MM.1S (cell line): ENCODE measurements around the gene PSRC1.

ENCODE experiments used
- DNase-seq: peaks from one replicate; pipeline ENCODE4 v3.0.0-alpha.2; 2015
- H2AFZ ChIP-seq: fragments of 300-600 bp; sonication (generic); 2 replicates; pipeline ENCODE4 v1.6.0; 2016; ENCODE audit warnings: antibody characterized with exemption, low read length
- H3F3A ChIP-seq: fragments of 300-600 bp; sonication (generic); 2 replicates; pipeline ENCODE4 v1.6.1; 2016; ENCODE audit warnings: mild to moderate bottlenecking, antibody characterized with exemption, low read length, moderate library complexity, mixed read lengths; ENCODE audit not compliant: insufficient read depth
- H3K27ac ChIP-seq: fragments of 300-600 bp; sonication (generic); 2 replicates; pipeline ENCODE4 v1.5.1; 2016; ENCODE audit warnings: mild to moderate bottlenecking, low read length
- H3K27me3 ChIP-seq: fragments of 300-600 bp; sonication (generic); replicated peaks from 2 replicates; pipeline ENCODE4 v1.6.0; 2016; ENCODE audit warnings: low read length; ENCODE audit not compliant: insufficient read depth
- H3K36me3 ChIP-seq: fragments of 300-600 bp; sonication (generic); replicated peaks from 2 replicates; pipeline ENCODE4 v1.6.1; 2016; ENCODE audit warnings: mild to moderate bottlenecking, low read length, mixed read lengths; ENCODE audit not compliant: insufficient read depth
- H3K4me1 ChIP-seq: fragments of 300-600 bp; sonication (generic); 2 replicates; pipeline ENCODE4 v1.6.1; 2016; ENCODE audit warnings: low read length, mixed read lengths
- H3K4me2 ChIP-seq: fragments of 300-600 bp; sonication (generic); 2 replicates; pipeline ENCODE4 v1.6.0; 2016; ENCODE audit warnings: low read depth, low read length
- H3K4me3 ChIP-seq: fragments of 300-600 bp; sonication (generic); 2 replicates; pipeline ENCODE4 v1.5.1; 2016; ENCODE audit warnings: low read length, mixed read lengths
- H3K79me2 ChIP-seq: fragments of 300-600 bp; sonication (generic); 2 replicates; pipeline ENCODE4 v1.6.1; 2016; ENCODE audit warnings: mixed run types, low read length, mixed read lengths
- H3K9ac ChIP-seq: fragments of 300-600 bp; sonication (generic); 2 replicates; pipeline ENCODE4 v1.6.1; 2016; ENCODE audit warnings: low read length, mixed read lengths
- H3K9me2 ChIP-seq: fragments of 300-600 bp; sonication (generic); replicated peaks from 2 replicates; pipeline ENCODE4 v1.6.1; 2016; ENCODE audit warnings: mild to moderate bottlenecking, low read length, mixed read lengths; ENCODE audit not compliant: insufficient read depth
- H3K9me3 ChIP-seq: fragments of 300-600 bp; sonication (generic); replicated peaks from 2 replicates; pipeline ENCODE4 v1.6.1; 2016; ENCODE audit warnings: mild to moderate bottlenecking, low read length, mixed read lengths; ENCODE audit not compliant: insufficient read depth
- H4K20me1 ChIP-seq: fragments of 300-600 bp; sonication (generic); 2 replicates; pipeline ENCODE4 v1.6.1; 2016; ENCODE audit warnings: mild to moderate bottlenecking, low read length, moderate library complexity, mixed read lengths; ENCODE audit not compliant: insufficient read depth
- CTCF ChIP-seq: fragments of 300-600 bp; sonication (generic); IDR thresholded peaks from 2 replicates; pipeline ENCODE4 v1.5.1; 2016; ENCODE audit warnings: antibody characterized with exemption, low read length, mixed read lengths
- EZH2 ChIP-seq: fragments of 300-600 bp; sonication (generic); optimal IDR thresholded peaks from 2 replicates; pipeline ENCODE3; 2017; ENCODE audit warnings: low read depth, mild to moderate bottlenecking, antibody characterized with exemption, low read length, mixed read lengths
- EZH2phosphoT487 ChIP-seq: fragments of 300-600 bp; sonication (generic); IDR thresholded peaks from 2 replicates; pipeline ENCODE4 v1.6.1; 2018; ENCODE audit warnings: antibody characterized with exemption, low read length

PSRC1 gene

GRCh38 chr1:109253803-109254620 lies 28.9 kb downstream of the PSRC1 start:
- no peaks in the 10 kb centered on the region for H3K9me3 ChIP-seq
- no peaks in the 10 kb centered on the region for H3F3A ChIP-seq
- no peak overlapping the region for H3K4me2 ChIP-seq
- no peaks in the 10 kb centered on the region for H3K27me3 ChIP-seq
- no peaks in the 10 kb centered on the region for H3K4me1 ChIP-seq
- H3K27ac ChIP-seq, result no peak overlapping the region
- H3K36me3 ChIP-seq, result no peaks in the 10 kb centered on the region
- H3K79me2 ChIP-seq, result no peaks in the 10 kb centered on the region
- no peaks in the 10 kb centered on the region for H3K9me2 ChIP-seq
- H3K9ac ChIP-seq, result no peak overlapping the region
- TF ChIP-seq CTCF (no peak), EZH2 (no peak), EZH2phosphoT487 (no peak)
- no peaks in the 10 kb centered on the region for H4K20me1 ChIP-seq
- H3K4me3 ChIP-seq, result no peak overlapping the region
- H2AFZ ChIP-seq, result no peak overlapping the region
- DNase-seq, result no peak

DNA sequence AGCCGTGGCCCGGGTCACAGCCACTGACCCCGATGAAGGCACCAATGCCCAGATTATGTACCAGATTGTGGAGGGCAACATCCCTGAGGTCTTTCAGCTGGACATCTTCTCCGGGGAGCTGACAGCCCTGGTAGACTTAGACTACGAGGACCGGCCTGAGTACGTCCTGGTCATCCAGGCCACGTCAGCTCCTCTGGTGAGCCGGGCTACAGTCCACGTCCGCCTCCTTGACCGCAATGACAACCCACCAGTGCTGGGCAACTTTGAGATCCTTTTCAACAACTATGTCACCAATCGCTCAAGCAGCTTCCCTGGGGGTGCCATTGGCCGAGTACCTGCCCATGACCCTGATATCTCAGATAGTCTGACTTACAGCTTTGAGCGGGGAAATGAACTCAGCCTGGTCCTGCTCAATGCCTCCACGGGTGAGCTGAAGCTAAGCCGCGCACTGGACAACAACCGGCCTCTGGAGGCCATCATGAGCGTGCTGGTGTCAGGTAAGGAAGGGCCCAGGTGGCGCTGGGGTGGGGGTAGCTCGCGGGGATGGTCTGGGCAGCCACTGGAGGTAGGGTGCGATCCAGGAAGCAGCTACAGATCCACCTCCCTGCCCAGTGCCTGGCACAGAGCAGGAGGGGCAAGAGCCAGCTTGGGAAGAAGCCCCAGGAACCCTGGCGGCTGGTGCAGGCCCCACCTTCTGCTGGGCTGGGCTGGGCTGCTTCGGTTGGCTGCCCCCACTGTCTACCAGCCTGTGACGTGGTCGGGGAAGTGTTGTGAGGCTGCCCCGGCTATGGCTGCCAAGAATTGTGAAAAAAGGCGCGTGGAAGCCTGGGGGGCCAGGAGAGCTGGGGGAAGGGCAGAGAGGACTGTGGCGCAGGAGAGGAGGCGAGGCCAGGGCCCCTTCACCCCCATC lies 29.8 kb downstream of the PSRC1 start:
- H2AFZ ChIP-seq, result no peak overlapping the region
- H3K9ac ChIP-seq, result no peak overlapping the region
- H3K9me2 ChIP-seq, result no peaks in the 10 kb centered on the region
- no peak for TF ChIP-seq CTCF
- TF ChIP-seq EZH2, result no peak
- TF ChIP-seq EZH2phosphoT487, result no peak
- H3F3A ChIP-seq, result no peaks in the 10 kb centered on the region
- DNase-seq, result no peak
- no peaks in the 10 kb centered on the region for H3K9me3 ChIP-seq
- no peak overlapping the region for H3K4me2 ChIP-seq
- no peaks in the 10 kb centered on the region for H3K27me3 ChIP-seq
- no peaks in the 10 kb centered on the region for H3K79me2 ChIP-seq
- H4K20me1 ChIP-seq, result no peaks in the 10 kb centered on the region
- no peaks in the 10 kb centered on the region for H3K4me1 ChIP-seq
- no peak overlapping the region for H3K4me3 ChIP-seq
- no peak overlapping the region for H3K27ac ChIP-seq
- no peaks in the 10 kb centered on the region for H3K36me3 ChIP-seq

GRCh38 chr1:109252167-109252892 lies 30.6 kb downstream of the PSRC1 start:
- no peaks in the 10 kb centered on the region for H3K36me3 ChIP-seq
- H3K79me2 ChIP-seq, result no peaks in the 10 kb centered on the region
- no peak overlapping the region for H3K4me3 ChIP-seq
- no peaks in the 10 kb centered on the region for H4K20me1 ChIP-seq
- no peaks in the 10 kb centered on the region for H3K4me1 ChIP-seq
- no peak overlapping the region for H3K4me2 ChIP-seq
- no peaks in the 10 kb centered on the region for H3F3A ChIP-seq
- H3K27ac ChIP-seq, result no peak overlapping the region
- no peaks in the 10 kb centered on the region for H3K27me3 ChIP-seq
- no peaks in the 10 kb centered on the region for H3K9me2 ChIP-seq
- no peak overlapping the region for H2AFZ ChIP-seq
- no peak for TF ChIP-seq EZH2
- no peak for TF ChIP-seq EZH2phosphoT487
- H3K9ac ChIP-seq, result no peak overlapping the region
- DNase-seq, result no peak
- H3K9me3 ChIP-seq, result no peaks in the 10 kb centered on the region
